Adipocyte (in vitro differentiated cells): ENCODE data around the gene SCRG1.

Source experiments
- DNase-seq: peaks from one replicate; pipeline ENCODE4 v3.0.0-alpha.2; 2015; ENCODE audit warnings: low read depth
- H3K27me3 ChIP-seq: replicated peaks from 2 replicates; pipeline ENCODE4 v1.7.0; 2013; ENCODE audit warnings: mild to moderate bottlenecking, low read length, moderate library complexity; ENCODE audit not compliant: control insufficient read depth, insufficient read depth
- H3K36me3 ChIP-seq: 2 replicates; pipeline ENCODE4 v1.7.0; 2013; ENCODE audit warnings: low read length, mild to moderate bottlenecking, moderate library complexity; ENCODE audit not compliant: control insufficient read depth, insufficient read depth, severe bottlenecking
- H3K4me1 ChIP-seq: 2 replicates; pipeline ENCODE4 v1.7.0; 2013; ENCODE audit warnings: mild to moderate bottlenecking, low read length, moderate library complexity; ENCODE audit not compliant: control insufficient read depth, insufficient read depth
- H3K4me3 ChIP-seq: 2 replicates; pipeline ENCODE4 v1.7.0; 2013; ENCODE audit warnings: mild to moderate bottlenecking, low read length, moderate library complexity
- H3K9ac ChIP-seq: 2 replicates; pipeline ENCODE4 v1.7.0; 2013; ENCODE audit warnings: mild to moderate bottlenecking, low read length, moderate library complexity
- H3K9me3 ChIP-seq: 2 replicates; pipeline ENCODE4 v1.7.0; 2013; ENCODE audit warnings: mild to moderate bottlenecking, low read length, moderate library complexity; ENCODE audit not compliant: control insufficient read depth

The SCRG1 gene

GRCh38 chr4:173410079-173410478 lies 11.2 kb upstream of the SCRG1 start:
- no peak overlapping the region for H3K4me3 ChIP-seq
- DNase-seq, result no peak
- no peaks in the 10 kb centered on the region for H3K9me3 ChIP-seq

DNA sequence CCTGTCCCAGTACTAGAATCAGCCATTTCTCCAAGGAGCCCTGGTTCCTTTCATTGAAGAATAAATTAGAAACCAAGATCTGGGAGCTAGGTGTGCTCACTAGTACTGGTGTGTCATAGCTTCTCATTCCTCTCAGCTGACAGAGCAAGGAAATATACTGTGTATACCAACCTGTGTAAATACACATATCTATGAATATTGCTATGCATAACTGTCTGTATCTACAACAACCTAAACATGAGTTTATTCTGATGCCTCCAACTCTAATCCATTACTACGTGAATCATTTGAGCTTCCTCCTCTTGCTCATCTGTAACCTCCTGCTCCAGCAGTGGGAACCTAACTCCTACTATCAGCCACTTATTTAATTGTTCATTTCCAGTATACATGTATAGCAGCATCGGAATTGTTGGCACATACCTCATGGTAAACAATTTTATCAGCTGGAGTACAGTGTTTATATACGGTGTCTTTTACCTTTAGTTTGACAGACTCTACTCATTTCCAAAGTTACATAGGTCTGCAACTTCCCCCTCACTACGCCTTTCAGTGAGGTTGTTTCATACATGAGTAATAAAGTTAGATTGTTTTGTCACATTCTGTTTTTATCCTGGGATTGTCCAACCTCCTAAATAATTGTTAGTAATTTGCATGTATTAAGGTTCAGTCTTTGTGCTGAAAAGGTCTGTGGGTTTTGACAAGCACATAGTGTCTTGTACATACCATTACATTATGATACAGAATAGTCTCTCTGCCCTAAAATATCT lies 7.1 kb upstream of the SCRG1 start:
- Histone ChIP-seq H3K9ac (no peak overlapping the region), H3K36me3 (no peaks in the 10 kb centered on the region), H3K4me3 (no peak overlapping the region), H3K9me3 (no peaks in the 10 kb centered on the region), H3K27me3 (no peaks in the 10 kb centered on the region), H3K4me1 (peaks cover 5% of the 10 kb centered on the region)
- no peak for DNase-seq

More at GRCh38 chr4:173410079-173410478, 11.2 kb upstream of the SCRG1 start:
- Histone ChIP-seq H3K9ac (no peak overlapping the region), H3K36me3 (no peaks in the 10 kb centered on the region), H3K27me3 (no peaks in the 10 kb centered on the region), H3K4me1 (peaks cover 20% of the 10 kb centered on the region)

DNA sequence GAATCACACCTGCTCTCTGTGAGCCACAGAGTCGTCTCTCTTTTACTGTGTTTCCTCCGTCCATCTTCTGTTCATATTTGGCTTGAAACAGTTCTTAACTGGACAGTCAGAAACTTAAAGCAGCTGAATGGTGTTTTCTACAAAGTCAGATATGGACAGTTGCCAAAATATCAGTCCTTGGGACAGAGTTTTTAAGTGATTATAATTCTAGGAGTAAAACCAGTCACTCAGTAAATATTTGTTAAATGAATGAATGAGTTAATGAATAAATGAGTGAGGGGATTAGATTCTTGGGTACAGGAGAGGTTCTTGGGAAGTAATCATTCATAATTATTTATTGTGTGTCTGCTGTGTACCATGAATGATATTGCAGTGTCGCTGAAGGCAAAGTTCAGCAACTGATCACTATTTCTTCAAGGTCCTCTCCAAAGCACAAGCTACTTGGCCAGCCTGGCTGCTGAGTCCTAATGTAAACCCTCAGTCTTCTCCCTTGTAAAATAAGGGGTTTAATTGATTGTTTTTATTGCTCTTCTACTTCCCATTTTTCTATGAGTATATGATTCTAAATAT lies 5.5 kb upstream of the SCRG1 start:
- DNase-seq, result no peak
- no peaks in the 10 kb centered on the region for H3K27me3 ChIP-seq
- no peak overlapping the region for H3K9ac ChIP-seq
- H3K4me3 ChIP-seq, result no peak overlapping the region
- no peaks in the 10 kb centered on the region for H3K36me3 ChIP-seq
- H3K9me3 ChIP-seq, result no peaks in the 10 kb centered on the region
- peaks cover under 1% of the 10 kb centered on the region for H3K4me1 ChIP-seq

GRCh38 chr4:173403051-173403450 lies 4.1 kb upstream of the SCRG1 start:
- Histone ChIP-seq H3K27me3 (no peaks in the 10 kb centered on the region), H3K4me3 (no peak overlapping the region), H3K4me1 (peaks cover 12% of the 10 kb centered on the region), H3K9ac (no peak overlapping the region), H3K9me3 (no peaks in the 10 kb centered on the region), H3K36me3 (no peaks in the 10 kb centered on the region)
- peak; percentile 17 for DNase-seq

- Histone ChIP-seq H3K9ac (no peak overlapping the region), H3K4me1 (peaks cover 14% of the 10 kb centered on the region), H3K36me3 (no peaks in the 10 kb centered on the region), H3K4me3 (no peak overlapping the region), H3K27me3 (no peaks in the 10 kb centered on the region), H3K9me3 (no peaks in the 10 kb centered on the region)
- DNase-seq, result no peak
Measured at GRCh38 chr4:173401063-173401462, 2.1 kb upstream of the SCRG1 start.

DNA sequence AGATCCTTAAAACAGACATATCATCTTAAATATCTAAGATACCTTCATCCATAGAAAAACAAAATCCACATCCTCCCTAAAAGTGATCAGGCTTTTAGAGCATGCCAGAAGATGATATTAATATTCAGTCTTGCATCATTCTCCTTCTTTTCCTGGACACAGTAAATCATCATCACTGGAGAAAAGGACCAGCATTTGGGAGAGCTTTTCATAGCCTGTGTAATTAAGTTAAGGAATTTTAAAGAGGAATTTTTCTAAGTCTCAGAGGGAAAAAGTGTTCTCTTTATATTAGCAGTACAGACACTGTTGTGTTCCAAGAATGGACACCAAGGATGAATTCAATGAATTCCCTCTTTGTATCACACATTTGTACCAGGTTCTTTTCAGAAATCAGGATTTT lies 696 bp downstream of the SCRG1 start:
- peak; percentile 38 for DNase-seq
- H3K36me3 ChIP-seq, result peaks cover 10% of the 10 kb centered on the region
- H3K4me3 ChIP-seq, result no peak overlapping the region
- no peaks in the 10 kb centered on the region for H3K27me3 ChIP-seq
- peaks cover 3% of the 10 kb centered on the region for H3K9me3 ChIP-seq
- H3K4me1 ChIP-seq, result peaks cover 14% of the 10 kb centered on the region
- no peak overlapping the region for H3K9ac ChIP-seq

DNA sequence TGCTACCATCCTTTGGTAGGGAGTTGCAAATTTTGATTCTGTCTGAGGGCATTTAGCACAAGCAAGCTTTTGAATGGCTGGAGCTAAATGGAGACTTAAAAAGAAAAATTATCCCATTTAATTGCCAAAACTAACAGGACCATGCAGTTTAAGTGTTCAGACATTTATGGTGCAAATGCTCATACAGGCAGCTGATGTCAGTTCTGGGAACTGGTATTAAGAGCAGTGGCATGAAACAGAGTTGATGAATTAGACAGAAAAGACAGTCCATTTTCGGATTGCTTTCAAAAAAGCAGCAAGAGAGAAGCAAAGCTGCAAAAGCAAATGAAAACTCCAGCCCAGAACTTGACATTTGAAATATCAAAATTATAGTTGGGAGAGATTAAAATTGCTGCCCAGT lies 1.3 kb downstream of the SCRG1 start:
- no peak overlapping the region for H3K4me3 ChIP-seq
- no peak for DNase-seq

DNA sequence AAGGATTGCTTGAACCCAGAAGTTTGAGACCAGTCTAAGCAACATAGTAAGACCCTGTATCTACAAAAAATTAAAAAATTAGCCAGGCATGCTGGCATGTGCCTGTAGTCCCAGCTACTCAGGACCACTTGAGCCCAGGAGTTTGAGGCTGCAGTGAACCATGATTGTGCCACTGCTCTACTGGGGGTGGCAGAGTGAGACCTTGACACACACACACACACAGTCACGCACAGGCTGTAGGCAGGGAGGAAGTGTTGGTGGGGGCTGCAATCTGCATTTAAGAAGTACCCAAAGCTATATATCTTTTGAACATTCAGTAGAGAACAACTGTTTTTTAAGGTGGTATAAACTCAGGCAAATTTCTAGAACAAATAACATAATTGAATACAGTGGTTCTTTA lies 7.2 kb downstream of the SCRG1 start:
- no peak for DNase-seq
- no peaks in the 10 kb centered on the region for H3K27me3 ChIP-seq
- no peaks in the 10 kb centered on the region for H3K4me1 ChIP-seq
- H3K9ac ChIP-seq, result no peak overlapping the region
- H3K4me3 ChIP-seq, result no peak overlapping the region
- H3K36me3 ChIP-seq, result peaks cover 10% of the 10 kb centered on the region
- peaks cover 4% of the 10 kb centered on the region for H3K9me3 ChIP-seq

More for the DNA sequence above, 1.3 kb downstream of the SCRG1 start:
- peaks cover 4% of the 10 kb centered on the region for H3K9me3 ChIP-seq
- H3K9ac ChIP-seq, result no peak overlapping the region
- H3K27me3 ChIP-seq, result no peaks in the 10 kb centered on the region
- H3K4me1 ChIP-seq, result peaks cover 14% of the 10 kb centered on the region
- H3K36me3 ChIP-seq, result peaks cover 10% of the 10 kb centered on the region

DNA sequence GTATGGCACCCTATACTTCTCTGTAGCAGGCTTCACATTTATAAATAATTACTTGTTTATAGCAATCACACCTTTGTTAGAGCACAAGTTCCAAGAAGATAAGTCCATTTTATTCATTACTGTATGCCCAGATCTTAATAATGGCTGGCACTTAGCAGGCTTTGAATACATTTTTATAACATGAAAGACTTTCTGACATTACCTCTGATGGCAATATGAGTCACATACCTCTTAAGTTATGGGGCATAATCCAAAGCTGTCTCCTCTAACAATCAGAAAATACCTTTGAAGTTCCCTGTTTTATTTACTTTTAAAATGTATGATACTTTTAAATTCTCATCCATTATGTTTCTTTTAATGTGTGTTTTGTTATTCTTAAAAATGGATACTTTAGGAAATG lies 12.2 kb downstream of the SCRG1 start:
- Histone ChIP-seq H3K9me3 (no peaks in the 10 kb centered on the region), H3K9ac (no peak overlapping the region), H3K36me3 (no peaks in the 10 kb centered on the region), H3K27me3 (no peaks in the 10 kb centered on the region), H3K4me3 (no peak overlapping the region), H3K4me1 (peaks cover 4% of the 10 kb centered on the region)
- DNase-seq, result no peak

DNA sequence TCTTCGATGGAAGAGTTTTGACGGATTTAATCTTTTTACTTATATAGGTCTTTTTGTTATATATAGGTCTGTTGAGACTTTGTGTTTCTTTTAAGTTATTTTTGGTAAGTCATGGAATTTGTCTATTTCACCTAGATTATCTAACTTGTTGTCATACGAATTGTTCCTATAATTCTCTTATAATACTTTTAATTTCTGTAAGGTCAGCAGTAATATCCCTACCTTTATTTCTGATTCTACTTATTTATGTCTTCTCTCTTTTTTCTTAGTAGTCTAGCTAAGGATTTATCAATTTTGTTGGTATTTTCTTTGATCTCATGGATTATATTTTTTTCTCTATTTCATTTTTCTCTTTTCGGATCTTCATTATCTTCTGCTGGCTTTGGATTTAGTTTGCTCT lies 16.6 kb downstream of the SCRG1 start:
- Histone ChIP-seq H3K36me3 (peaks cover 4% of the 10 kb centered on the region), H3K9me3 (no peaks in the 10 kb centered on the region), H3K4me3 (no peak overlapping the region), H3K27me3 (no peaks in the 10 kb centered on the region), H3K9ac (no peak overlapping the region), H3K4me1 (peaks cover 7% of the 10 kb centered on the region)
- no peak for DNase-seq

DNA sequence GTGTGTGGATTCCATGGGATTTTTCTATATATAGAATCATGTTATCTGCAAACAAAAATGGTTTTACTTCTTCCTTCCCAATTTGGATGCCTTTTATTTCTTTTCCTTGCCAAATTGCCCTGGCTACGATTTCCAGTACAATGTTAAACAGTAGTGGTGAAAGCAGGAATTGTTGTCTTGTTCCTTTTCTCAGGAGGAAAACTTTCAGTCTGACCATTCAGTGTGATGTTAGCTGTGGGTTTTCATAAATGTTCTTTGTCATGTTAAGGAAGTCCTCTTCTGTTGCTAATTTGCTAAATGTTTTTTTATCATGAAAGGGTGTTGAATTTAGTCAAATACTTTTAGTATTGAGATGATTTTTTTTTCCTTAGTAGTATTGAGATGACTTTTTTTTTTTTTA lies 17.3 kb downstream of the SCRG1 start:
- Histone ChIP-seq H3K36me3 (peaks cover 4% of the 10 kb centered on the region), H3K9ac (no peak overlapping the region), H3K9me3 (no peaks in the 10 kb centered on the region), H3K4me3 (no peak overlapping the region), H3K27me3 (no peaks in the 10 kb centered on the region), H3K4me1 (peaks cover 7% of the 10 kb centered on the region)
- no peak for DNase-seq
